HS-5 (cell line): ENCODE measurements around the gene EZR.

ENCODE experiments used
- DNase-seq: peaks from one replicate; pipeline ENCODE4 v3.0.0-alpha.2; 2012; ENCODE audit warnings: low read depth

EZR gene

DNA sequence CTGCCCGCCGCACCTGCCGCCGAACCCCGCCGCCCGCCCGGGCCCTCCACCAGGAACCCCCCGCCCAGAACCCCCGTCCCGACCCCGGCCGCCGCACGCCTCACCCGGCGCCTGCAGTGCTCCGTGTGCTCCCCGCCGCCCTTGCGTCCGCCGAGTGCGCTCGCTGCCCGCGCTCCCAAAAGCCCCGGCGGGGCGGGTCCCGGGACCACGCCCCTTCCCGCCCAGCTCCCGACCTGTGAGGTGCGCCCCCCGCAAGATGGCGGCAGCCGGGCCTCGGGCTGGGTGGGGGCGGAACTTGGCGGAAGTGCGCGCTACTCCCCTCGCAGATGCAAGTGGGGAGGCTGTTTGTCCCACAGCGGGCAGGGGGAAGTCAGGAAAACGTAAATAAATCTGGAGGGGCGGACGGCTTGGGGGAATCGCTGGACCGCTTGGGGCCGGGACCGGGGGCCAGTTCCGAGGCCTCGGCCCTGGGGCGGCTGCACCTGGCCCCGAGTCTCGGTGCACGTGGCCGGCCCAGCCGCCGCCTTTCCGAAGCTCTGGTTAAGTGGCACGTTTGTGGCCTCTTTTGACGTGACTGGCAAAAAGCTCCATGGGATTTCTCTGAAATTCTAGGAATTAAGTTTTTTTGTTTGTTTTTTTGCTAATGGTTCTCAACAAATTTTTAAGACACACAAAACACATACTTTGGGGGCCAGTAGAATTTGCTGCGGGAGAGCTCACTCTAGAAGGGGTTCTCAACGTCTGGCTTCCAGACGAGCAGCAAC, at the start of gene EZR:
TSS of gene EZR (minus strand) at position 156 of the 764 bp plus-strand sequence. CDS start 1,275 bp downstream, outside the sequence.
- DNase-seq, result no peak

DNA sequence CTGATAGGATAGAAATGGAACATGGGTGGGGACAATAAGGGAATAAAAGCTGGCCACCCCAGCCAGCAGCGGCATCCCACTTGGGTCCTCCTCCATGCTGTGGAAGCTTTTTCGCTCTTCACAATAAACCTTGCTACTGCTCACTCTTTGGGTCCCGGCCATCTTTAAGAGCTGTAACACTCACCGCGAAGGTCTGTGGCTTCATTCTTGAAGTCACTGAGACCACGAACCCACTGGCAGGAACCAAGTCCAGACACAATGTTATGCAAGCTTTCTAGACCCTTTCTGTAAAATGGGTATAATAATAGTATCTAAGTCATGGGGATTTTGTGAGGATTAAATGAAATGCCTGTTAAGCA, 48.9 kb upstream of the EZR start:
- DNase-seq, result no peak

DNA sequence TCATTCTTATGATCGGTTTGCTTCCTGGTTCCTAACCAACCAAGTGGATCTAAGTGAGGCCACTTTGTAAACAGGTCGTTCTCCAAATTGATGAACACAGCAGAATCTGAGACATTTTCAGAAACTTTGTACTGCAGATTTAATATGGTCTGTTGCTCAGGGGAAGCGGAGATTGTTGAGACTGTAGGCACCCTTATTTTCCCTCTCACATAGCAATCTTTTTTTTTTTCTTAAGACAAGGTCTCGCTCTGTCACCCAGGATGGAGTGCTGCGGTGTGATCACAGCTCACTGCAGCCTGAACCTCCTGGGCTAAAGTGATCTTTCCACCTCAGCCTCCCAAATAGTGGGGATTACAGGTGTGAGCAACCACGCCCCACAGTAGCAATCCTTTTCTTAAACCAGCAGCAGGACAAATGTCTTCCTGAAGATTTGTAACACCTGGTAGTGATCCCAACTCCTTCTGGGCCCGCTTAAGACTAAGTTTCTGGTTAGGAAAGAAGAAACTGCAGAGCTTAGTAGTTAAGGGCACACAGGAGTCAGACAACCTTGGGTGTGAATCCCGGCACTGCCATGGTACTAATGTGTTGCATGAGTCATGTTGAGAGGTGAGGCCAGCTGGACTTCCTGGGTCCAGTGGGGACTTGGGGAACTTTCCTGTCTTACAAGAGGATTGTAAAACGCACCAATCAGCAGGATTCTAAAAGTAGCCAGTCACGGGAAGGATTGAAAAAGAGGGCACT, 48.4 kb upstream of the EZR start:
- no peak for DNase-seq

DNA sequence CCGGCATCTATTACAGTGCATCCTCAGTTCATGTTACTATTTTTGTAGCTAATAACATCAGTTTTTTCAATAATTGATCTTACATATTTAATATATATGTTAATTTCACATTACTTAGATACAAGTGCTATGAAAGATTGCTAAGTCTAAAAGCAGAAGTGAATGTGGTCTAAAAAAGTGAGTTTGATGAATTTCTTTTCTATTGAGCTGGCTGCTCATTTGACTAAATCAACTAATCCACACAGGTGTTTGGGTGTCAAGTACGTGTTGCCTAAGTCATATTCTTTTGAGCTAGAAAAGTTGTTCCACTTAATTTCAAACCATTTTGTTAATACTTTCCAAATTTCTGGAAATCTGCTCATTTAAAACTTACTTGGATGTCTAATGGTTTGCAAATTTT, 46.6 kb upstream of the EZR start:
- DNase-seq, result no peak

DNA sequence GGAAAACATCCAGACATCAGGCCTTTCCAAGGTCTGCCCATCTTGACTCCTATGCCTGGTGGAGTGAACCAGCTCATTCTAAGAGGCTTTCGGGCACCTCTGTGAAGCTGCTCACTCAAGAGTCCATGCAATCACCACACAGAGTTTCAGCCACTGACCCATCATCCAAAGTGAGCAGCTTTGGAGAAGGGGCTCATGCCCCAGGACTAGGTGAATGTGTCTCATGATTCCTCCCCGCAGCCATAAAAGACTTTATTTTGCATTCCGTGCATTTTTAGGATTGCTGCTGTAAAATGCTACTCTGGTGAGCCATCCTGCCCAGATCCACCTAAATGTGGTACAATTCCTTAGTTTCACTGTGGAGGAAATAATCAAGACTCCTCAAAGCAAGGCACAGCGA, 44.5 kb upstream of the EZR start:
- peak; percentile 51 for DNase-seq

DNA sequence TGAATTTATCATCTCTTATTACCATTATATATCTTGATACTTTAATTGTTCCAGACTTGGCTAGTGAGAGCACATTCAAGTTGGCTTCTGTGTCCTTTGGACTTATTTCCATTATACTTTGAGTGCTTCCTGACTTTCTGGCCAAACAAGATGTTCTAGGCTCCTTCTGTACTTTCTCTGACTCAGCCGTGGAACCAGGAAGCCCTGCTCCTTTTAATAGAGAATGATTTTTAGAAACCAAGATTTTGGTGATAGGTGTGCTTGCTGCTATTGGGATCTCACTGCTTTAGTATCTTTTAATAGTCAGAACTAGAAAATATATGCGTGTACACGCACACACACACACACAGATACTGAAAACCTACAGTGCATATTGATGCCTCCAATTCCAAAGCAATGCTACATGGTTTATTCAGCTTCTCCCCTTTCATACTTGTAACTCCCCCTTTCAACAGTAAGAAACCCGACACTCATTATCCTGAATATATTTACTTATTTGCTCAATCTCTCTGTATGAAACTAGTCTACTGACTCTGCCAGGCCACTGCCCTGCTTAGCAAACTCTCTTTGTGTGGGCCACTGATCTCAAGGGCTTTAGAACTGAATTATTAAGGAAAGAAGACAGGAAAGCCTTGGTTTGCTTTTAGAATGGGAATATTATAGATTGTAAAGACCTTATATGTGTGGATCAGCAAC, 42.7 kb upstream of the EZR start:
- no peak for DNase-seq

DNA sequence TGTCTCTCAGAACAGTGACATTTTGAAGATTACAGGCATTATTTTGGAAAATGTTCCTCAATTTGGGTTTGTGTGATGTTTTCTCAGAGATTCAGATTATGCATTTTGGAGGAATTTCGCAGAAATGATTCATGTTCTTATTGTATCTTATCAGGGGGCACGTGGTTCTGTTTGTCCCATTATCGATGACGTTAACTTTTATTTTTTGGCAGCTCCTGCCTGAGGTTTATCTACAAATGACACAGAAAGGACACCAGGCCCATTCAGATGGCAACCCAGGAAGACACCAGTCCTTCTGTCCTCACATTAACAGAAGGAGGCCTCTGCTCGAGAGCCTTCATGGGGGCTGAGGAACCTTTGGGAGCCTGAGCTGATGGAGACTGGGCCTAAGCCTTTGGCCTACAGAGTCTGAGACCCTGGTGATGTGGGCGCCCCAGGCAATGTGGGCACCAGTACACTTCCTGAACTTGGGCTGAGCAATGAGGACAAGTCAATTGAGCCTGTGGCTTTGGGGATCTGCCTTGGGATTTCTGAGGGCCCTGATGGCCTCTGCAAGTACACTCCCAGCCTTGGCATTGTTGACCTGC, 41.2 kb upstream of the EZR start:
- no peak for DNase-seq

DNA sequence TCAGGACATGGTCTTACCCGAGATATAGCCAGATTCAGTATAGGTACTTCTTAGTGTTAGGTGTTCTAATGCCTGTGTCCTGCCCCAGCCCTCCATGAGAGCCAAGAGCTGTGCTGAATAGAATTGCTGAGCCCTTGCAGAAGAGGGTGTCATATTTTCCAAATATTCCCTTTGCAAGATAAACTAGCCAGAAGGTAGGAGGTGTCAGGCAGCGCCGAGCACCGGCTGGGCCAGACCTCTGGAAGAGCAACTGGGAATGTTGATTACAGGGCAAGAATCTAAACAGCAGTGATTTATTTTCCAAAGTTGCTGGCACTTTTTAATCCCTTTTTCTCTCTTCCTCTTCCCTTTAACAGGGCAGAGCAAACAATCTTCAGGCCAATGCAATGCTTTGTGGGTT, 37.1 kb upstream of the EZR start:
- DNase-seq, result no peak

DNA sequence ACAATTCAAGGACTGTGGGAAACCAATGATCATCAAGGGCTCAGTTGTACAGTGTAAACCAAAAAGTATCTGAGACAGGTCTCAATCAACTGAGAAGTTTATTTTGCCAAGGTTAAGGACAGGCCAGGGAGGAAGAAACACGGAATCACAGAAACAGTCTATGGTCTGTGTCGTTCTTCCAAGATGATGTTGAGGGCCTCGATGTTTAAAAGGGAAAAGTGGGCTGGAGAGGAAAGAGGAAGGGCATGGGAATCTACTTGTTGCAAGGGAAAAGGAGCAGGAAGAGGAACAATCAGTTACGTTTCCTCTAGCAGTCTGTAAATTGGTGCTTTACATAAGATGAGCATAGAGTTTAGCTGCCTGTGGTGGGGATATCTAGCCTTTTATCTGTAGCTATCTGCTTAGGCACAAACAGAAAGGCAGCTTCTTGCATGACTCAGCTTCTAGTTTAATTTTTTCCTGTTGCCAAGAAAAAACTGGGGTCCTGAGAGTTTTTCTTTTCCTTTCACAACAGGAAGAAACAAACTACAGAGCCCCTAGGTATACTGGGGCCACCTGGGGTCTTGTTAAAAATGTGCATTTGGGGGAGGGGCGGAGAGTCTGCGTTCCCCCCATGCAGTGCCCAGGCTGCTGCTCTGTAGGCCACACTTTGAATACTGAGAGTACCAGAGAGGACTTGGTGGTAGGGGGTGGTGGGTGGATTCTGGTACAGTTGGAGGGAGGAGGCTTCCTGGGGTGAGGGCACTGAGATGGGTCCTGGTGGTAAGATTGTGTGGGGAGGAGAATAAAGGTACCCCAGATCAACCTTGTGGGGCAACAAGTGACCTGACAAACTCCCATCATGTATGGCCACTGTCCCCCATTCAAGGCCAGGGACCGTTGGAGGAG, 35.3 kb upstream of the EZR start:
- no peak for DNase-seq

DNA sequence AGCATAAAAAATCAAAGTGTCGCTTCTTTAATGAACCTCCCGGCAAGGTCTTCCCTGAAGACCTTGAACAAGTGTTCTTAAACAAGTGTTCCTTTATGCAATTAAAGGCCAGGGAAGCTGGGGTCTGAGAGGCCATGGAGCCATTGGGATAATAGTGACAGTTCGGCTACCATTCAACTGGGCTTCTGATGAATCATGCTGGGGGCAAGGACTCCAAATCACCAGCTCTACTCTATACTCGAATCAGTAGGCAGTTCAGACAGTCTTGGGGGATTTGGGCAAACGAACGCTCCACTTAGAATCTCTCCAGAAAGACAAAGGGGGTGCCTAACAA, 34.7 kb upstream of the EZR start:
- DNase-seq, result no peak

DNA sequence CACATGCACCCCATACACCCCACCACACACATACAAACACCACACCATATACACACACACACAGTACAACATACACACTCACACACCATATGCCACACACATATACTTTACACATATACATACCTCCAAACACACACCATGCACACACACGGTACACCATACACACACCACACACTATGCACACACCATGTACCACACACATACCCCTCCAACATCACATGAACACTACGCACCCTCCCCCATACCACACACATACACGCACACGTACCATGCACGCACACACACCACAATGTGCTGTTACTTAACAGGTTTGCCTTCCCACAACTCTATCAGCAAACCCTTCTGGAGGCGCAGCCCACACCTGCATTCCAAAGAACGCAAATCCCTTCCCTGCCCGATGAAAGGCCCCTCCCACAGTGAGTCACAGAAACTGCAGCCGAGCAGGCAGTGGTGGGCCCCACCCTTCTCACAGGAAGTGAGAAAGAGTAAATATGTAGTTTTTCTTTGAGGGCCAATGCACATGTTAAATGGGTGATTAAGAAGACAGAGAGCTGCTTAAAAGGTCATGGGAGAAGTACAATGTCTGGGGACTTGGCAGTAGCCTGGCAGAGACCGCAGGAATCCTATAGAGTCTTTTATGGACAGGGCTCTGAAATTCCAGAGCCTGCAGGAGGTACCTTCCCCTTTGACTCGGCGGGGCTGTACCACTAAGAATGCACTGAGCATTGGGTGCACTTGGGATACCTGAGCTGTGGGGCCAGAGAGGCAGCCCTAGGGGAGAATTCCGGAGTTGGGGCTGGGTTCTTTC, 34.1 kb upstream of the EZR start:
- peak; percentile 94 for DNase-seq

DNA sequence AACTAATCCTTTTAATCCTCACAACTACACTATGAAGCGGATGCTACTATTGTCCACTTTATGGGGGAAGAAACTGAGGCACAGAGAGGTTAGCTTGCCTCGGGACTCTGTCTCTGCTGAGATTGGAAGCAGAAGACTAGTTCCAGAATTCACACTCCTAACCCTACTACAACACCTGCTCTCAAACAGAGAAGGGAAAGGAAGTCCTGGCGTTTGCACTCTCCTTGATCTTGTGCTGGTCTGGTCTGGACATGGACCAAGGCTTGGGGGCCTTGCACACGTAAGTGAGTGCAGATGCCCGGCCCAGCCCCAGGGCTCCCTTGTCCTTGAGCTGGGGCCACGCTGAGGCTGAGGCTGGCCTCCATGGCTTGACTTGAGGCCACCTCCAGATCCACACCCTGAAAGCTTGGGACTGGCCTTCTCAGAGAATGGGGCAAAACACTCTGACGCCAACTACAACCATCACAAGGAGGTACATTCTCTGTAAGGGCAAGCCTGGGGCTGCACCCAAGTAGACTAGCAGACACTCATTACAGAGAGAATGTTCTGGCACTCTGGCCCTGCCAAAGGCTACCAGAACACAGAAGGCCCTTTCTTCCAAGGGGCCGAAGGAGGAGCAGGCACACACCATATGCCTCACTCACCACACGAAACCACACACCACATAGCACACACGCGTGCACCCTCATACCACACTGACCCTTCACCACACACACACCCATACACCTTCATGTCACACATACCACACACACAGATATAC, 33.3 kb upstream of the EZR start:
- no peak for DNase-seq

DNA sequence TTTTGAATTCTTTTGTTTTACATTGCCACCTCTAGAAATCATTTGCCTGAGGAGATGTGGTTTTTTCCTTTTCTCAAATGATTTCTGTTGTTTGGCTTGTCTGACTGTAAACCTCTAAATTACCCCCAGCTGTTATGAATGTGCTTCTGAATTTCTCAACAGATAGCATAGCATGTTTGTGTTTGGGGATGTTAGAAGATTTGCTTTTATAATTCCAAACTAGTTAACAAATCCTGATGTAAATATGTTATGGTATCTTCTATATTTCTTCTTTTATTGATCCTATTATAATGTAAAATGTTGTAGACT, 31.6 kb upstream of the EZR start:
- no peak for DNase-seq

DNA sequence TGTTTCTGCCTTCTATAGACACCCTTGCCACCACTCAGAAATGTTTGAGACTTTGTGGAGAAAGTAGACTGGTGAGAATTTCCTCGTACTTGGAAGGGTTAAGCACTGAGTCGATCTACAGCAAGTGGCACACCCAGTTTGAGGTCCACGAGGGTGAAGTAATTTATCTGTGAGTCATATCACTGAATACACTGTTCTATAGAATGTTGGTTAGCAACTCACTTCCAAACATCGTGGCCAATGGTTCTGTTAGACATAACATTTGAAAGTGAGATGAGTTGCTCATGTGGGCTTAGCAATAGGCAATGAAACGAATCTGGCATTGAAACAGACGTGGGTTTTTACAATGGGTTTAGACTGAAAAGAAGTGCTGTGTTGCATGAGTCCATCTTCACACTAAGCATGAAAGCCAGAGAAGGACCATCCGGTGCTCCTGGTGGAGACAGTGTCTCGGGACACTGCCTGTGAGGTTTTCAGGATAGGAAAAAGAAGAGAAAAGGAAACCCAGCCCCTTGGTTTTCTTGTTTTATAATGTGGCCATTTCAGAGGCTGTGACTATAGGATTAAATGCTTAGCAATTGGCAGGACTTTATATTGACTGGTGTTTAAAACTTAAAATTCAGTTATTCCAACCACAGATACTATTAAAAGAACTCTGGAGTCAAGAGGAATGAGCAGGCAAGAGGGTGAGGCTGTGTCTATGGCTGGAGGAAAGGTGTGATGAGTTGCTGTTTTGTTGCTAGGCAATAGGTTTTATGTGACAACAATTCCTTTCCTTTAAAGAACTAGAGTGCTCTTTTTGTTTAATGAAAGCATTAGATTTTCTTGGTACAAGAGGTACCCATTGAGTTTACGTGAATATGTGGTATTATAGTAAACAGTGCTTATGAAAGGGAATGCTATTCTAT, 31.0 kb upstream of the EZR start:
- DNase-seq, result peak; percentile 96

DNA sequence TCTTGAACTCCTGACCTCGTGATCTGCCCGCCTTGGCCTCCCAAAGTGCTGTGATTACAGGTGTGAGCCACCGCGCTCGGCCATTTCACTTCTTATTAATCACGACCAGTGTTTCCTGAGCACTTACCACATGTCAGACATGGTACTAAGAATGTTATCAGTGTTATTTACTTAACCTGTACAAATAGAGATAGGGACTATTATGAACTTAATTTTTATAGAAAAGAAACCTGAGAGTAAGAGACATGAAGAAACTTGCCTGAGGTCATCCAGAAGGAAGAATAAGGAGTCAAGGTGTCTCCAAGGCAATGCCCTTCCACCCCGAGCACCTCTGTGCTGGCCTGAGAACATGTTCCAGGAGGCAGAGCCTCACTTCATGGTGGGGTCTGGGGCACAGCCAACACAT, 29.3 kb upstream of the EZR start:
- no peak for DNase-seq

DNA sequence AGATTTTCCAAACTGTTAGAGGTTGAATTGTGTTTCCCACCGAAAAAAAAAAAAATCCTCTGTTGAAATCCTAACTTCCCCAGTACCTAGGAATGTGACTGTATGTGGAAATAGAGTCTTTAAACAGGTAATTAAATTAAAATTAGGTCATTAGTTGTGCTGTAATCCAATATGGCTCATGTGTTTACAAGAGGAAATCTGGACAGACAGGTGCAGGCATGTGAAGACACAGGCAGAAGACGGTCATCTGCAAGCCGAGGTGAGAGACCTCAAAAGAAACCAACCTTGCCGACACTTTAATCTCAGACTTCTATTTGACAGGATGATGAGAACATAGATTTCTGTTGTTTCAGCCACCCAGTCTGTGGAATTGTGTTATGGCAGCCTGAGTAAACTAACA, 28.6 kb upstream of the EZR start:
- no peak for DNase-seq

DNA sequence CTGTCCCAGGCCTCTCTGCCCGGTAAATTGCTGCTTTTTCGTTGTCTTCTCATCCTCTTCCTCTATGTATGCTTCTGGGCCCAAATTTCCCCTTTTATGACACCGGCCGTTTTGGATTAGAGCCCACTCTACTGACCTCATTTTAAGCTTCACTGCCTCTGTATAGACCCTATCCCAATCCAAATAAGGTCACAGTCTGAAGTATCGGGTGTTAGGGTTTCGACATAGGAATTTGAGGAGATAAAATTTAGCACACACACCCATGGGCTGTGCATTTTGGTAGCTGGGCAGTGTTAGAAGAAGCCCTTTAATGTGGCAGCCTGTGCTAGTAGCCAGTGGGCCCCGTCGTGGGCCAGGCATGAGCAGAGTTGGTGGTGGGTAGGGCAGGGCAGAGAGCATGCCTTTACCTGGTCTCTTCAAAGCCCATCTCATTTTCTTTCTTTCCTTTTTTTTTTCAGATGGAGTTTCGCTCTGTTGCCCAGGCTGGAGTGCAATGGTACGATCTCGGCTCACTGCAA, 27.9 kb upstream of the EZR start:
- no peak for DNase-seq

DNA sequence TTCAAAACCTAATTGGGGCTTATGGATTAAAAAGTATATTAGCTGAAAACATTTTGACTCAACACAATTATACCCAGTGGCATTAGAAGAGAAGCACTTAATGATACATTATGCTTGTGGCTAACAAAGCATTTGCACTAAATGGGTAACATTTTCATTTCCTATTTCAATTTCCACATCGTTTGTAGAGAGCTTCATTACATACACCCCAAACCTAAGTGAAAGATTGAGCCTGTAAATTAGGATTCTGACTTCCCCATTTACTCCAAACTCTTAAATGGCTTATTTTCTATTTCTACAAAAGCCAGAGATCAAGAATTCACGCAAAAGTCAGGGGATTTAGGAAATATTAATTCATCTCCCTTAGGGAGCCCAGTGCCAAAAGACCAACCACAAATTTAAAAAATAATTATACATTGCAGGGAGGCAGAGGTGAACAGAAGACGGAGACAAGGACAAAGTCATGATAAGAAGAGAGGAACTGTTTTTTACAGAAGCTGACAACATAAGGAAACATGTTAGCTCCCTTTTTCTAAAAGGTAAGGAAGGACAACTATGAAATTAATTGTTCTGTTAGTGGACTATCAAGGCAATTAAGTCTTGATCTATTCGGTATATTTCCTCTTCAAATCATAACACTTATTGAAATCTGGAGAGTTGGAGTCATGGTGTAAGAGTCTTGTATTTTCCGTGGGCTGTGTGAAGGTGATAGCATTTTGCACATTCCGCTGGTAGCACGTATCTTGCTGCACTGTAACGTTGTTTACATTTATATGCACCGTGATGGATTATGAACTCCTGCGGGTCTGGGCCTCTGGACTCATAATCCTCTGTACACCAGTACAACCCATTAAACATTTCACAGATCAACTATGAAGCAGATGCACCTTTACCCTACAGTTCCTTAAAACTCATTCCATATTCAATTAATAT, 24.8 kb upstream of the EZR start:
- DNase-seq, result no peak
